Activated CD8-positive, alpha-beta T cell treated with anti-CD3 and anti-CD28 coated beads, Interleukin-2, amount 10 ng/mL, durations not matched to agents 7 days and 5 days (primary cell): ENCODE measurements around the gene ADAMTS9. TPM values are rescaled to one million over a fixed set of nuclear protein-coding genes. Genes with fewer than 3 reads are reported as not detected.

ENCODE experiments used
- ATAC-seq: fragments of 150-1000 bp; cut with Tn5 transposase; one replicate; pipeline ENCODE4 v1.10.0; 2021; ENCODE audit warnings: moderate library complexity
- CTCF ChIA-PET: fragments of 350-600 bp; sonication (Branson Sonifier 250); formaldehyde crosslinking; loops from one replicate; lab custom pipeline; 2021; ENCODE audit warnings: antibody characterized with exemption; lab: Charles Lee
- POLR2A ChIA-PET: fragments of 350-600 bp; sonication (Branson Sonifier 250); formaldehyde crosslinking; loops from one replicate; lab custom pipeline; 2021; ENCODE audit warnings: antibody characterized with exemption; lab: Charles Lee
- DNase-seq: peaks from one replicate; pipeline ENCODE4 v3.0.0-alpha.2; 2020
- H3K27ac Mint-ChIP-seq: one replicate; pipeline ENCODE4 v1.8.0; 2021; ENCODE audit warnings: mild to moderate bottlenecking, mixed read lengths
- H3K27me3 Mint-ChIP-seq: one replicate; pipeline ENCODE4 v1.8.0; 2021; ENCODE audit warnings: low read depth, mixed read lengths
- H3K36me3 Mint-ChIP-seq: one replicate; pipeline ENCODE4 v1.8.0; 2021; ENCODE audit warnings: low read depth, mixed read lengths
- H3K4me1 Mint-ChIP-seq: one replicate; pipeline ENCODE4 v1.8.0; 2021; ENCODE audit warnings: low read depth, mixed read lengths
- H3K4me3 Mint-ChIP-seq: one replicate; pipeline ENCODE4 v1.8.0; 2021; ENCODE audit warnings: mild to moderate bottlenecking, mixed read lengths
- H3K9me3 Mint-ChIP-seq: one replicate; pipeline ENCODE4 v1.8.0; 2022; ENCODE audit warnings: mixed read lengths; ENCODE audit not compliant: insufficient read depth
- total RNA-seq, 2 experiments: library from RNA; stranded (reverse); gene quantifications; one replicate each; pipeline ENCODE4 v1.2.3, GENCODE V29; 2021

ADAMTS9 gene
- total RNA-seq, 2 experiments from 2014 or later = not detected

DNA sequence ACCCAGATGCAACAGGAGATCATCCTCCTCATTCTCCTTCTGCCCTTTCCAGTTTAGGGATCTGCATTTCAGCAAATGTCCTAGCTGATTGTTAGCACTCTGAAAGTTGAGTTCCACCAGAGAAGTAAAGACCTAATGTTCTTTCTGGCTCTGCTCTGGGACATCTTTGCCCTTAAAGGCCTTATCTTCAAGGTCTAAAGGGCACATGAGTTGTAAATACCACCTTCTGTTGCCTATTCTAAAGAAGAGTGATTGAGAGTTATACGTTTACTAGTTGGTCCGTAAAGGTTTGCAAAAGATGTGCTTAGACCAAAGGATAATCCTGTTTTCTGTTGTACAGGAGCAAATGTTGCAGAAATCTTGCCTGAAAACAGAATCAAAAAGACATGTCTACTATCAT lies 151.6 kb downstream of the ADAMTS9 start:
- H3K36me3 Mint-ChIP-seq = no peaks in the 10 kb centered on the region
- DNase-seq (no peak), ATAC-seq (no peak)
- H3K27me3 Mint-ChIP-seq = no peaks in the 10 kb centered on the region
- H3K9me3 Mint-ChIP-seq = no peaks in the 10 kb centered on the region
- no peak overlapping the region for H3K27ac Mint-ChIP-seq
- CTCF ChIA-PET = interaction anchor here (1.2 kb wide), 1 partner anchor 39 kb away, joined by 3 read pairs; no protein-coding TSS in a partner anchor
- H3K4me3 Mint-ChIP-seq = no peak overlapping the region
- POLR2A ChIA-PET = no interaction called here
- H3K4me1 Mint-ChIP-seq = no peaks in the 10 kb centered on the region

DNA sequence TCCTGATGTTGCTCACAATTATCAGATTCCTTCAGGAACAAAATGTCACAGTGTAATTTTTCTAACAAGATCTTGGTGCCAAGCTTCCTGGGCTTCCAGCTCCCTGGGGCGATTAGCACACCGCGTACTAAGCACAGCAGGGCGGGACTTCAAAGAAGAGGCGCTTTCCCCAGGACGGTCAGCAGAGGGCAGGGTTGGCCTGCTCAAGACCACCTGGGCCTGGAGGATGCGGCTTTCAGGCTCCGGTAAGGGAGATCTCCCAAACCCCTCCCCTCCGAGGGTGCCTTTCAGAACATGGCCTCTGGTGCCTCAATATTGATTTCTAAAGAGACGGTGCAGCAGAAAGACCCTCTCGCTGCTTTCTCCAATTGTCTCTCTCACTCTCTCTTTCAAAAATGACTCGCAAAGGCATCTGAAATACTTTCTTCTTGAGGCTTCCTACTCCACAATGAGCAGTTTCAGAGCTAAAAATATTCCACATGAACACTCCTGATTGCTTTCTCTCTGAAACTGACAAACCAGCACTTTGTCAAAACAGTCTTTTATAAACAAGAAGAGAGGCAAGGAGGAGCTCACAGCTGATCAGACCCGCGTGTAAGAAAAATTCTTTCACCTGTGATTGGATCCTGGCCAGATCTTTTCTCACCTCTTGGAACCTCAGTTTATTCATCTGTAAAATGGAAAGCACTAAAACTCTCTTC lies 154.0 kb downstream of the ADAMTS9 start:
- ChIA-PET CTCF (interaction anchor here (0.7 to 2.0 kb wide), 8 partner anchors 9 to 1198 kb away, joined by 3 to 9 read pairs (median 4); no protein-coding TSS in a partner anchor), POLR2A (no interaction called here)
- DNase-seq (peak; percentile 65), ATAC-seq (peak; percentile 81)
- Mint-ChIP-seq H3K4me3 (no peak overlapping the region), H3K27ac (no peak overlapping the region), H3K27me3 (no peaks in the 10 kb centered on the region), H3K36me3 (no peaks in the 10 kb centered on the region), H3K9me3 (no peaks in the 10 kb centered on the region), H3K4me1 (no peaks in the 10 kb centered on the region)

DNA sequence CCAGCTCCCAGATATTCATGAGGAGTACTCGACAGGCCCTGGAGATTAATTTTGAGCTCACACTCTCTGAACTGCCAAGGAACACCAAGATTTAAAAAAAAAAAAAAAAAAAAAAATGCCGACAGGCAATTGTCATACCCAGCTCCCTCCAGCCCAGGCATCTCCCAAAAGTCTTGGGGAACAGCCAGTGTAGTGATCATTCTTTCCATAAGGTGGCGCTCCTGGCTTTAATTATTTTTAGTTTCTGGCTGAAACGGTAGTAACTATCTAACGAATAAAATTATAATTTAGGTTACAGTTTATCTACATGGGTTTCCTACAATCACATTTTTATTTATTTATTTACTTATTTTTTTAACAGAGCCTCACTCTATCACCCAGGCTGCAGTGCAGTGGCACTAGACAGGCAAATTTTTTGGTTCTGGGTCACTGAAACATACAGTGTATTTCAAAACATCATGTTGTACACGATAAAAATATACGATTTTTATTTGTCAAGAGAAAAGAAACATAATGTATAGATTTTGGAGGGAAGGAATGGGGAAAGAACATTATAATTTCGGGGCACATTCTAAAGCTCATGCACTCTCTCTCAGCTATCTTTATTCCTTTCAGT lies 157.3 kb downstream of the ADAMTS9 start:
- H3K4me1 Mint-ChIP-seq = no peaks in the 10 kb centered on the region
- ATAC-seq (no peak), DNase-seq (peak; percentile 28)
- POLR2A ChIA-PET = no interaction called here
- H3K27me3 Mint-ChIP-seq = no peaks in the 10 kb centered on the region
- H3K36me3 Mint-ChIP-seq = no peaks in the 10 kb centered on the region
- CTCF ChIA-PET = interaction anchor here (1.2 to 2.2 kb wide), 6 partner anchors 8 to 500 kb away, joined by 3 to 7 read pairs (median 4); no protein-coding TSS in a partner anchor
- no peak overlapping the region for H3K4me3 Mint-ChIP-seq
- H3K9me3 Mint-ChIP-seq = no peaks in the 10 kb centered on the region
- H3K27ac Mint-ChIP-seq = no peak overlapping the region

DNA sequence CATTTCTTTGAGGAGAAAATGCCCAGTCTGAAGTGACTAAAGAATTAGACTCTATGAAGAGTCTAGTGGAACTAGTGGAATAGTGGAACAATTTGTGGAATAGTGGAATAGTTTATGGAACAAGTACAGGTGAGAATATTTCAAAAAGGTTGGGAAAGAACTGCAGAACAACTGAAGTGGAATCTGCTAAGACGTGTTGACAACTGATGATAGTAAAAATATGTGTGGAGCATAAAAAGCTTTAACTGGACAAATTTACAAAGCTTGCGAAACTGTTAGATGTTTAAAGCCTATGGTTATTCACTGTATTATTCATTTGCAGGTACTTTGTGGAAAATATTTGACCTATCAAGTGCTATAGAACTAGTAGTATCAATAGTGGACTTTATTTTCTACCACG lies 164.5 kb downstream of the ADAMTS9 start:
- no peak for ATAC-seq
- H3K27me3 Mint-ChIP-seq = peaks cover 6% of the 10 kb centered on the region
- CTCF ChIA-PET = interaction anchor here (1.4 kb wide), 1 partner anchor 10 kb away, joined by 4 read pairs; no protein-coding TSS in a partner anchor
- H3K36me3 Mint-ChIP-seq = no peaks in the 10 kb centered on the region
- POLR2A ChIA-PET = no interaction called here
- no peaks in the 10 kb centered on the region for H3K4me1 Mint-ChIP-seq
- no peaks in the 10 kb centered on the region for H3K9me3 Mint-ChIP-seq
- H3K27ac Mint-ChIP-seq = no peak overlapping the region
- no peak overlapping the region for H3K4me3 Mint-ChIP-seq
- no peak for DNase-seq

DNA sequence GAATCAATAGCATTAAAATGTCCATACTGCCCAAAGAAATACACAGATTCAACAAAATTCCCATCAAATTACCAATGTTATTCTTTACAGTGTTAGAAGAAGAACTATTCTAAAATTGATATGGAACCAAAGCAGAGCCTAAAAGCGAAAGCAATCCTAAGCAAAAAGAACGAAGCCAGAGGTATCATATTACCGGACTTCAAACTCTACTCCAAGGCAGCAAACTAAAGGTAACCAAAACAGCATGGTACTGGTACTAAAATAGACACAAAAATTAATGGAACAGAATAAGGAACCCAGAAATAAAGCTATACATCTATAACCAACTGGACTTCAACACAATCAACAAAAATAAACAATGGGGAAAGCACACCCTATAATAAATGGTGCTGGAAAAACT lies 167.5 kb downstream of the ADAMTS9 start:
- no peak overlapping the region for H3K4me3 Mint-ChIP-seq

DNA sequence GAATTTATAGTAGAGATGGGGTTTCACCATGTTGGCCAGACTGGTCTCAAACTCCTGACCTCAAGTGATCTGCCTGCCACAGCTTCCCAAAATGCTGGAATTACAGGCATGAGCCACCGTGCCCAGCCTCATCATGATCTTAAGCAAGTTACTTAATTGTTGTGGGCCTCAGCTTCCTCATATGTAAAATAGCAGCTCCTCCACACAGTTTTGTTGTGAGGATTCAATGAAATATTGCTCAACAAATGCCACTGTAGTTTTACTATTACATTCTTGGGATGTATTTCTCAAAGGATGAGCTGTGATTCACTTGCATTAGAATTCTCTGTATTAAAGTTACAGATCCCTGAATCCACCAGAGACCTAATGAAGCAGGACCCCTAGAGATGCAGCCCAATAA lies 168.8 kb downstream of the ADAMTS9 start:
- Mint-ChIP-seq H3K27ac (no peak overlapping the region), H3K27me3 (peaks cover 6% of the 10 kb centered on the region), H3K36me3 (no peaks in the 10 kb centered on the region), H3K4me3 (no peak overlapping the region), H3K9me3 (no peaks in the 10 kb centered on the region), H3K4me1 (no peaks in the 10 kb centered on the region)
- CTCF ChIA-PET = interaction anchor here (1.6 kb wide), 1 partner anchor 12 kb away, joined by 7 read pairs; no protein-coding TSS in a partner anchor
- POLR2A ChIA-PET = no interaction called here
- no peak for DNase-seq
- no peak for ATAC-seq

More for the DNA sequence above, 167.5 kb downstream of the ADAMTS9 start:
- ChIA-PET CTCF (interaction anchor here (1.6 kb wide), 1 partner anchor 10 kb away, joined by 7 read pairs; no protein-coding TSS in a partner anchor), POLR2A (no interaction called here)
- DNase-seq (no peak), ATAC-seq (no peak)
- peaks cover 6% of the 10 kb centered on the region for H3K27me3 Mint-ChIP-seq
- H3K36me3 Mint-ChIP-seq = no peaks in the 10 kb centered on the region
- no peak overlapping the region for H3K27ac Mint-ChIP-seq
- H3K4me1 Mint-ChIP-seq = no peaks in the 10 kb centered on the region
- no peaks in the 10 kb centered on the region for H3K9me3 Mint-ChIP-seq

DNA sequence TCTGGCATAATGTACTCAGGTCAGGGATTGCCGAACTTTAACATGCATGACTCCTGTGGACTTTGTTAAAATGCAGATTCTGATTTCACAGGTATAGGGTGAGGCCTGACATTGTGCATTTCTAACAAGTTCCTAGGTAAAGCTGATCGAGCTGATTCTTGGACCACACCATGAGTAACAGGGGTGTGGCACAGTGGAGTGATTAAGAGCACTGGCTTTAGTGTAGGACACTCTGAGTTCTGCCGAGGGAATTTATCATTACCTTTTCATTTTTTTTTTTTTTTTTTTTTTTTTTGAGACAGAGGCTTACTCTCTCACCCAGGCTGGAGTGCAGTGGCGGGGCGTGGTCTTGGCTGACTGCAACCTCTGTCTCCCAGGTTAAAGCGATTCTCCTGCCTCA lies 169.3 kb downstream of the ADAMTS9 start:
- H3K27ac Mint-ChIP-seq = no peak overlapping the region
- H3K36me3 Mint-ChIP-seq = no peaks in the 10 kb centered on the region
- DNase-seq (no peak), ATAC-seq (no peak)
- ChIA-PET CTCF (no interaction called here), POLR2A (no interaction called here)
- no peak overlapping the region for H3K4me3 Mint-ChIP-seq
- no peaks in the 10 kb centered on the region for H3K4me1 Mint-ChIP-seq
- no peaks in the 10 kb centered on the region for H3K9me3 Mint-ChIP-seq
- H3K27me3 Mint-ChIP-seq = peaks cover 6% of the 10 kb centered on the region

DNA sequence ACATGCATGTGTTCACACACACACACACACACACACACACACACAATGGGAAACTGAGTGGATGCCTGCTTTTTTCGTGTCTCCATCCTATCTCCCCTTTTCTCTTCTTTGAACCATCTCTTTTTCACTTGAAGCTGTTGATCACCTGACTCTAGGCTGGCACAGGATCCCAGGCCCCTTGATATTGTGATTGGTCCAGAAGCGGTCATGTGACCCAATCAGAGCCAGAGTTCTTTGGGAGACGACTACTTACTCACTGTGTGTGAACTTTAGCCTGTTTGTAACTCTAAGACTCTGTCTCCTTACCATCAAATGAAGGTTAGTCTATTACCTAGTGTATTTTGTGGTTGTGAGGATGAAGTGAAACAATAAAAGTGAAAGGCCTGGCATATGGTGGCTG lies 172.9 kb downstream of the ADAMTS9 start:
- Mint-ChIP-seq H3K9me3 (no peaks in the 10 kb centered on the region), H3K4me3 (no peak overlapping the region), H3K4me1 (no peaks in the 10 kb centered on the region), H3K36me3 (no peaks in the 10 kb centered on the region), H3K27me3 (peaks cover 4% of the 10 kb centered on the region), H3K27ac (no peak overlapping the region)
- POLR2A ChIA-PET = no interaction called here
- CTCF ChIA-PET = no interaction called here
- no peak for ATAC-seq
- DNase-seq = no peak

DNA sequence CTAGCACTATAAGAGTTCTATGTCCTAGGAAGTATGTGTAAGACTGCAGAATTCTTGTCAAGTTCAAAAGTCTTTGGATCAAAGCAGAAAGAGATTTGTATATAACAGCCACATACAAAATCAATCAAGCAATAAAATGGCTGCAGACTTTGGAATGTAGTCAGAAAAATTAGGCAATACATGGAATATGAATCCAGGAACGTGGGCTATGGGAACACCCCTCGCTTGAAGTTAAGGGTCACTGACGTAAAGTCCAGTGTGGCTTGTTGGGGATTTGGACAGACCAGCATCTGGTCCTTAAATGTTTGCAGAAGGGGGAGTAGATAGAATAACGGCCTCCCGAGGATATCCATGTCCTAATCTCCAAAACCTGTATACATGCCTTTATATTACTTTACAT lies 178.6 kb downstream of the ADAMTS9 start:
- no peak for ATAC-seq
- H3K4me1 Mint-ChIP-seq = peaks cover 3% of the 10 kb centered on the region
- CTCF ChIA-PET = no interaction called here
- H3K4me3 Mint-ChIP-seq = no peak overlapping the region
- H3K36me3 Mint-ChIP-seq = no peaks in the 10 kb centered on the region
- no peaks in the 10 kb centered on the region for H3K9me3 Mint-ChIP-seq
- peaks cover 3% of the 10 kb centered on the region for H3K27me3 Mint-ChIP-seq
- no peak overlapping the region for H3K27ac Mint-ChIP-seq
- DNase-seq = no peak
- POLR2A ChIA-PET = no interaction called here

DNA sequence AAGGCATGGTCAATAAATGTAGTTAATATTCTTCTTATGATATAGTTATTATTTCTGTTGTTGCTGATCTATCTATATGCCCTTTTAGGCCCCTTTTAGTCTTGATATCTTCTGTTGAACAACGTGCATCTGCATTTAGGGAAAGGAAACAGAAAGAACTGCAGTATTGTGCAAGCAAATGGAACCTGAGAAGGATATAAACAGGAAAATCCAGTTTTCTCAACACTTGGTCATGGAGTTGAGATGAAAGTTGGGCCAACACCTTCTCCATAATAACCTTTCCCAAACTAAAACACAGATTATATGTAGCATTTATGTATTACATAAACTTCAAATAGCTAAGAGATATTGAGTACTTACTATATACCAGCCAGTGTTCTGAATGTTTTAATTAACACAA lies 179.7 kb downstream of the ADAMTS9 start:
- no peak for DNase-seq
- H3K4me1 Mint-ChIP-seq = peaks cover 3% of the 10 kb centered on the region
- no peak for ATAC-seq
- no peak overlapping the region for H3K27ac Mint-ChIP-seq
- no peaks in the 10 kb centered on the region for H3K9me3 Mint-ChIP-seq
- H3K4me3 Mint-ChIP-seq = no peak overlapping the region
- no peaks in the 10 kb centered on the region for H3K36me3 Mint-ChIP-seq
- H3K27me3 Mint-ChIP-seq = peaks cover 3% of the 10 kb centered on the region
- ChIA-PET POLR2A (no interaction called here), CTCF (no interaction called here)

DNA sequence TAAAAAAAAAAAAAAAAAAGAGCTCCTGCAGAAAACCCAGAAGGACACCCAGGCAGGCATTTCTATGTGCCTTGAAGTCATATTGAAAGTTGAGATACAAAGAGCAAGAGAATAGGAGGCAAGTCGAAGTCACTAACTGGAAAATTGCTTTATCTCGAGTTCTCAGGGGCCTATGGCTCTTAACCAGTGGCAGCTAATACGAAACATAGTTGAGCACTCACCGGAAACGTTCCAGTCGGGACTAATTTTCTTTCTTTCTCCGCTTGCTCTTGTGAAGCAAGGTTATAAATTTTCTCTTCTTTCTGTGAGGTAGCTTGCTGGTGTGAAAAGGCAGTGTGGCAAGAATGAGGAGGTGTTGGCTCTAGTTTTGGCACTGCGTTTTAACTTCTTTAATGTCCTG lies 181.5 kb downstream of the ADAMTS9 start:
- no peak overlapping the region for H3K27ac Mint-ChIP-seq
- DNase-seq (no peak), ATAC-seq (no peak)
- no peaks in the 10 kb centered on the region for H3K9me3 Mint-ChIP-seq
- peaks cover 3% of the 10 kb centered on the region for H3K27me3 Mint-ChIP-seq
- ChIA-PET POLR2A (no interaction called here), CTCF (no interaction called here)
- no peaks in the 10 kb centered on the region for H3K36me3 Mint-ChIP-seq
- H3K4me1 Mint-ChIP-seq = peaks cover 3% of the 10 kb centered on the region
- no peak overlapping the region for H3K4me3 Mint-ChIP-seq

DNA sequence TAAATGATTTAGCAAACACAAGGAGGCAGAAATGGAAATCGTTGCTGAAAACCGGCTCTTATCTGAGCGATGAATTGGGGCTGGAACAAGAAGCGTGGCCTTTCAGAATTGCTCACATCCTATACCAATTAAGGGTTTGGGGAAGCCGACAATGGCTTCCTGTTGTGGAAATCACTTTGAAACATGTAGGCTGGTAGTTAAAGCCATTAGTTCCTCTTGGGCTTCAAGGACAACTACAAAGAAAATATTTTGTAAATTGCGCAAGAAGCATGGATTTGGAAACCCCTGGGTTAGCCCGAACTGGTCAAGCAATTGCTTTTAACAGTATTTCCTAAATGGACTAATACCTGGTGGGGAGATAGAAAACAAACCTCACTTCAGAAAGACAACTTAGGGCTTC lies 182.4 kb downstream of the ADAMTS9 start:
- CTCF ChIA-PET = no interaction called here
- no peaks in the 10 kb centered on the region for H3K36me3 Mint-ChIP-seq
- H3K27me3 Mint-ChIP-seq = peaks cover 3% of the 10 kb centered on the region

More for the DNA sequence above, 182.4 kb downstream of the ADAMTS9 start:
- H3K4me3 Mint-ChIP-seq = no peak overlapping the region
- ATAC-seq (no peak), DNase-seq (no peak)
- H3K27ac Mint-ChIP-seq = no peak overlapping the region
- H3K9me3 Mint-ChIP-seq = no peaks in the 10 kb centered on the region
- POLR2A ChIA-PET = no interaction called here
- H3K4me1 Mint-ChIP-seq = peaks cover 3% of the 10 kb centered on the region
